WTC11 (cell line): ENCODE results near the gene CNTNAP3B.
"Not testable (repeated sequence)": the region's sequence is repeated elsewhere in the genome, so short reads cannot be mapped to it uniquely, and the experiment has no call there.

Source experiments
- ATF3 ChIP-seq: sonication (generic); formaldehyde crosslinking; conservative IDR thresholded peaks from 2 replicates; pipeline ENCODE4 v1.8.1; 2022; ENCODE audit warnings: mild to moderate bottlenecking, missing genetic modification reagents
- CREB1 ChIP-seq: sonication (generic); formaldehyde crosslinking; IDR thresholded peaks from 2 replicates; pipeline ENCODE4 v1.8.0; 2023; ENCODE audit warnings: mild to moderate bottlenecking, missing genetic modification reagents
- CTCF ChIP-seq: fragments of 200-600 bp; IDR thresholded peaks from 2 replicates; pipeline ENCODE4 v1.8.0; 2022; ENCODE audit warnings: antibody characterized with exemption
- ELF4 ChIP-seq: sonication (generic); formaldehyde crosslinking; IDR thresholded peaks from 2 replicates; pipeline ENCODE4 v1.8.1; 2022; ENCODE audit warnings: low read depth, mild to moderate bottlenecking, moderate library complexity, missing genetic modification reagents
- GABPB1 ChIP-seq: sonication (generic); formaldehyde crosslinking; IDR thresholded peaks from 2 replicates; pipeline ENCODE4 v1.8.1; 2023; ENCODE audit warnings: mild to moderate bottlenecking, missing genetic modification reagents
- JUN ChIP-seq: sonication (generic); formaldehyde crosslinking; IDR thresholded peaks from 2 replicates; pipeline ENCODE4 v1.8.0; 2023; ENCODE audit warnings: mild to moderate bottlenecking, missing genetic modification reagents
- MAX ChIP-seq: sonication (generic); formaldehyde crosslinking; IDR thresholded peaks from 2 replicates; pipeline ENCODE4 v1.8.0; 2022; ENCODE audit warnings: mild to moderate bottlenecking, missing genetic modification reagents
- NR1H2 ChIP-seq: sonication (generic); formaldehyde crosslinking; IDR thresholded peaks from 2 replicates; pipeline ENCODE4 v1.9.0; 2021; ENCODE audit warnings: mild to moderate bottlenecking, moderate library complexity, missing genetic modification reagents
- NR3C1 ChIP-seq: sonication (generic); formaldehyde crosslinking; conservative IDR thresholded peaks from 2 replicates; pipeline ENCODE4 v1.8.1; 2023; ENCODE audit warnings: low read depth, mild to moderate bottlenecking, missing genetic modification reagents
- RELA ChIP-seq: sonication (generic); formaldehyde crosslinking; IDR thresholded peaks from 2 replicates; pipeline ENCODE4 v1.8.1; 2022; ENCODE audit warnings: missing genetic modification reagents, mild to moderate bottlenecking, borderline replicate concordance
- SP1 ChIP-seq: sonication (generic); formaldehyde crosslinking; conservative IDR thresholded peaks from 2 replicates; pipeline ENCODE4 v1.8.1; 2022; ENCODE audit warnings: missing genetic modification reagents
- USF2 ChIP-seq: sonication (generic); formaldehyde crosslinking; IDR thresholded peaks from 2 replicates; pipeline ENCODE4 v1.8.1; 2023; ENCODE audit warnings: mild to moderate bottlenecking, missing genetic modification reagents, moderate library complexity

- TF ChIP-seq ELF4 (CRISPR knock-in tag); USF2; RELA (CRISPR knock-in tag); MAX (CRISPR knock-in tag); CTCF; NR3C1; ATF3; GABPB1 (CRISPR knock-in tag); JUN (CRISPR knock-in tag); NR1H2 (CRISPR knock-in tag); SP1; CREB1 (CRISPR knock-in tag): not testable (repeated sequence)
These were observed 110.9 kb downstream of the CNTNAP3B start for GRCh38 chr9:42018220-42018922.
